ENCODE data around the gene AP2M1.

AP2M1 gene

DNA sequence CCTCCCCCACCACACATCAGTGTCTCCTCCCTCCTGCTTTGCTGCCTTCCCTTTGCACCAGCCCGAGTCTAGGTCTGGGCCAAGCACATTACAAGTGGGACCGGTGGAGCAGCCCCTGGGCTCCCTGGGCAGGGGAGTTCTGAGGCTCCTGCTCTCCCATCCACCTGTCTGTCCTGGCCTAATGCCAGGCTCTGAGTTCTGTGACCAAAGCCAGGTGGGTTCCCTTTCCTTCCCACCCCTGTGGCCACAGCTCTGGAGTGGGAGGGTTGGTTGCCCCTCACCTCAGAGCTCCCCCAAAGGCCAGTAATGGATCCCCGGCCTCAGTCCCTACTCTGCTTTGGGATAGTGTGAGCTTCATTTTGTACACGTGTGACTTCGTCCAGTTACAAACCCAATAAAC, 9.0 kb downstream of the AP2M1 start:
- DNase-seq = no peak

GRCh38 chr3:184184546-184185230, 10.0 kb downstream of the AP2M1 start:
- DNase-seq = no peak

DNA sequence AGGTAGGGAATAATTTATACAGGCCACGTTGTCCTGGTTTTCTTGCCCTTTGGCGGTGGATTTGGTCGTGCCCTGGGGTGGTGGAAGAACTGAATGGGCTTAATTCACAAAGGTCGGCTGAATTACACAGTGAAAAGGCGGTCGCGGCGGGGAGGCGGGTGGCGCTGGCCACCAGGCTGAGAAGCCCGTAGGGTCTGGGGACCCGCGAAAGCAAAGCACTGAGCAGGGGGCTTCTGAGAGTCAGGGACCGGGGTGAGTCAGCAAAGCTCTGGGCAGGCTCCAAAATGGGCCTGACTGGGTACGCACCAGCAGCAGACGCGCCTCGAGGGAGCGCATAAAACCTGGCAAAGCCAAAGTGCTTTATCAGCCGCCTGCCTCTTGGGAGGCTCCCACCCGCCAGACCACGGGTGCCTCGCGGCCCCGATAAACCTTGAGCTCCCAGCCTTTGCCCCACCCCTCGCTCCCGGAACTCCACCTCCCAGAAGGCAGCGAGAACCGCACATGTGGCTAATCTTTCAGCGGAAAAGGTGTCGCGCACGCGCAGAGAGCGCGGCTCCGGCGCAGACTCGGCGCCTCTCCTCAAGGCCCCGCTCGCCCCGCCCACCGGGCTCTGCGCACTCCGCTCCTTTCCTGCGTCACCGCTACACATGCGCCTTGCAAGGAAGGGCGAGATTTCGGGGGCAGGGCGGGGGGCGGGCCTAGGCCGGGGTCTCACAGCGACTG, 11.0 kb downstream of the AP2M1 start:
- DNase-seq = peak; percentile 98

DNA sequence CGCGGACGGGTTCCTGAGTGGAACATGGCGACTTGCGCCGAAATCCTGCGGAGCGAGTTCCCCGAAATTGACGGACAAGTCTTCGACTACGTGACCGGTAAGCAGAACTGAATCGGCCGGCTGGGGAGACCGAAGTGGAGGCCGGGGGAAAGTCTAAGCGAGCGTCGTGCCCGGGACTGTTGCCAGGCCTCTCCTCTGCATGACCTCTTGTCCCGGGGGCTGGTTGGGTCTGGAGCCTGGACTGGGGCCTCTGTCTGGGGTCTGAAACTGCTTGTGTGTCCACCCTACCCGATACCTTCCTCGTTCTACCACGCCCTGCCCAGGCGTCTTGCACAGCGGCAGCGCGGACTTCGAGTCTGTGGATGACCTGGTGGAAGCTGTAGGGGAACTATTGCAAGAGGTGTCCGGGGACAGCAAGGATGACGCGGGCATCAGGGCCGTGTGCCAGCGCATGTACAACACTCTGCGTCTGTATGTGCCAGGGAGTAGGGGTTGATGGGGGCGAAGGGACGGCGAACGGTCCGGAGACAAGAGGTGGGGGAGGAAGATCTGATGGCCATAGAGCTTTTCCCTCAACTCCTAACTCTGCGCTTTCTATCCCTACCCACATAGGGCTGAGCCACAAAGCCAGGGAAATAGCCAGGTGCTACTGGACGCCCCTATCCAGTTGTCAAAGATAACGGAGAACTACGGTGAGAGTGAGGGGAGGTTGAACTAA, 11.7 kb downstream of the AP2M1 start, which contains the start of gene ABCF3:
Gene ABCF3, plus strand, starts transcription at position 16 of the 718 bp plus-strand sequence. Its CDS starts 9 bp downstream, at position 25.
- DNase-seq = no peak

DNA sequence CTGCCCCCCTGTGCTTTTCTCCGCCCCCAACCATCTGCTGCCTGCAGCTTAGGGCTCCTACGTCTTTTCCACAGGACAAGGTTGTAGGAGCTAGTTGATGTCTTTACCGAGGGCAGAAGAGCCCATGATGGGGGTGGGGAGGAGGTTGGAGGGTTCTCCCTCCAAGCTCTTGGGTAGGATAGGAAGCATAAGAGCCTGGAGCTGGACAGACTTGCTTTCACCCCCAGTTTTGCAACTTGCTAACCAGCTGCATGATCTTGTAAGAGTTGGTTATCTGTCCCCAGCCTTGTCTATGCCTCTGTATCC, 12.2 kb downstream of the AP2M1 start:
- DNase-seq = no peak

DNA sequence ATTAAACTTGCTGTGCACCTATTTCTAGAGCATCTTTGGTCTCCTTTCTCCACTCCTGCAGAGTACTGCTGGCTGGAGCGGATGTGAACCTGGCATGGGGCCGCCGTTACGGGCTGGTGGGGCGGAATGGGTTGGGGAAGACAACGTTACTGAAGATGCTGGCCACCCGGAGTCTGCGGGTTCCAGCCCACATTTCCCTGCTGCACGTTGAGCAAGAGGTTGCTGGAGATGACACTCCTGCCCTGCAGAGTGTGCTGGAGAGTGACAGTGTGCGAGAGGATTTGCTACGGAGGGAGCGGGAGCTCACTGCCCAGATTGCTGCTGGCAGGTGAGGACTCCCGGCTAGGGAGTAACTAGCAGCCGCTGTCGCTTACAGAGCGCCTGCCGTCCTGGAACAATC, 13.4 kb downstream of the AP2M1 start:
- DNase-seq = no peak

GRCh38 chr3:184189421-184189820, 14.8 kb downstream of the AP2M1 start:
- no peak for DNase-seq

- no peak for DNase-seq
Measured at GRCh38 chr3:184192889-184193288, 18.2 kb downstream of the AP2M1 start.

- DNase-seq = no peak
Measured at GRCh38 chr3:184193991-184194539, 19.4 kb downstream of the AP2M1 start.

DNA sequence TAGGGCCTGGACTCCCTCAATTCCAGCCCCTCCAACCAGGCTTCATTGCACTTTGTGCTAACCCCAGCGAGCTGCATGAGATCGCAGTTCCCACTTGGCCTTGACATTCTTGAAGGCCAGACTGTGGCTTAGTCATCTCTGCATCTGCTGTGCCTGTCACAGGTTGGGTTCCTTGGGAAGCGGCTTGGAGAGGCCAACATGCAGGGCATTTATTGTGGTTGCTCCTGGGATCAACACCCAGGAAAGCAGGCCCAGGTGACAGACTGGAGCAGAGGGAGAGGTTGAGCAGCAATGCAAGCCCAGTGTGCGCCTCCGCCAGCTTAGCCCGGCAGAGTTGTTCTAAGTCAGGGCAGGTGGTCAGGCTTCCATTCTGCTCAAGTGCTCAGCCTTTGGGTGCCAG, 21.9 kb downstream of the AP2M1 start:
- no peak for DNase-seq

DNA sequence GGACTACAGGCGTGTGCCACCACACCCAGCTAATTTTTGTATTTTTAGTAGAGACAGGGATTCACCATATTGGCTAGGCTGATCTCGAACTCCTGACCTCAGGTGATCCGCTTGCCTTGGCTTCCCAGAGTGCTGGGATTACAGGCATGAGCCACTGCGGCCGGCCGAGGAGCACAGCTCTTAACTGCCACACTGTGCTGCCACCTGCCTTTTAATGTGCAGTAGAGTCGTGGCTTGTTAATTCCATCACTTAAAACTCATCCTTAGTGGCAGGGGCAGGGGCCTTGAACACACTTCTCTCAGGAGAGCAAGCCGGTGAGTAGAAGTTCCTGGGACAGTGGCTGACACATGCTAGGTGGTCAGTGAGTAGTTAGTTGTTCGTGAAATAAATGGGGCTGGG, 23.9 kb downstream of the AP2M1 start:
- DNase-seq = no peak

DNA sequence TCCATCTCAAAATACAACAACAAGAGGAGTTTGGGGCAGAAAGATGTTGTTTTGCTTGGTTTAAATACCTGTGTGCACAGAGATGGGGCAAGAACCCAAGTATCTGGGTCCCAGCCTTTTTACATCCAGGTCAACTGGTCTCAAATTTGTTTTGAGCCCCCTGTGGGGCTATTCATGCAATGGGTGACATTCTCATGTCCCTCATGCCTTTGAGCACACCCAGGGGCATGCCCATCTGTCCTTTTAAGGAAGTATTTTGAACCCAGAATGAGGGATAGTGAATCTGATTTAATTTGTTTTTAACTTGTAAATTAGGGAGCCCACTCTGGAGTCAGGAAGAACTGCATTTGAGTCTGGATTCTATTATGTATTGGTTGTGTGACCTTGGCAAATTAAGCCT, 26.2 kb downstream of the AP2M1 start:
- DNase-seq = no peak

- DNase-seq = no peak
Measured at GRCh38 chr3:184203526-184203925, 28.9 kb downstream of the AP2M1 start.

DNA sequence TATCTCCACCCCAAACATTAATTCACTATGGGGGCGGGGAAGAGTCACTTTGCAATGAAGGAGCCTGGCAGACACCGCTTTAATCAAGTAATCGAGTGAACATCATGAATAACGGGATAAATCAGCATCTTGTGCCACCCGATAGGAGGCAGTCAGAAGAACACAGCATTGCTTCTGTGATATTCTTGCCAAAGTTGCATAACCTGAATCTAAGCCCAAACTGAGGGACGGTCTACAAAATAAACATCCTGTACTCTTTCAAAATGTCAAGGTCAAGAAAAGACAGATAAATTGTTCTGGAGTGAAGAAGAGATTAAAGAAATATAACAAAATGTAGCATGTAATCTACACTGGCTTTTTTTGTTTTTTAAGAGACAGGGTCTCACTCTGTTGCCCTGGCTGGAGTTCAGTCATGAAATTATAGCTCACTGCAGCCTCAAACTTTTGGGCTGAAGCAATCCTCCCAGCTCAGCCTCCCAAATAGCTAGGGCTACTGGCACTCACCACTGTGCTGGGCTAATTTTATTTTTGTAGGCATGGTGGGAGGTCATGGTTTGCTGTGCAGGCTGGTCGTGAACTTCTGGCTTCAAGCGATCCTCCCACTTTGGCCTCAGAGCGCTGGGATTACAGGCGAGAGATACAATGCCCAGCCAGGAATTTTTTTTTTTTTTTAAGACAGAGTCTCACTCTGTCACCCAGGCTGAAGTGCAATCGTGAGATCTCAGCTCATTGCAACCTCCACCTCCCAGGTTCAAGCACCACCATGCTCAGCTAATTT, 34.7 kb downstream of the AP2M1 start:
- no peak for DNase-seq

DNA sequence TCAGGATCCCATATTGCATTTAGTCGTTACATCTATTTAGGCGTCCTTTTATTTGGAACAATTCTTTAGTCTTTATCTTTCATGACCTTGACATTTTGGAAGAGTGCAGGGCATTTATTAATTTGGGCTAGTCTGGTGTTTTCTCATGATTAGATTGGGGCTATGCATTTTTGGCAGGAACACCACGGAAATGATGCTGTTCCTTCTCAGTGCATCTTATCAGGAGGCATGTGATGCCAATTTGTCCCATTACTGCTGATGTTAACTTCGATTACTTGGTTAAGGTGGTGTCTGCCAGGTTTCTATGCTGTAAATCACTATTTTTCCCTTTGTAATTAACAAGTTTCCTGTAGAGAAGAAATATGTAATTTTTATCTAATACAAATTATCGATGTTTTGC, 36.6 kb downstream of the AP2M1 start:
- no peak for DNase-seq

DNA sequence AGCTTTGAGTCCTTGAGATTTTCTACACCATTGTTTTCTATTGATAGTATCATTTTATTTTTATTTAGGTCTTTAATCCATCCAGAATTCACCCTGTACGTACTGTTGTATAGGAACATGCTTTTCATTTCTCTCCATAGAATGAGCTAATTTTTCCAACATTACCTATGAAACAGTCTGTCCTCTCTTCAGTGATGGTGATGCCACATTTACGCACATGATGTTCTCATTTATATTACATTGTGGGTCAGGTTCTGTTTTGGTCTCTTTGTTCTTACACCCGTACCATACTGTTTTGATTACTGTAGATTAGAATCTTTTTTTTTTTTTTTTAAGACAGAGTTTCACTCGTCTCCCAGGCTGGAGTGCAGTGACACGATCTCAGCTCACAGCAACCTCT, 37.1 kb downstream of the AP2M1 start:
- DNase-seq = no peak

GRCh38 chr3:184218814-184219213, 44.2 kb downstream of the AP2M1 start:
- no peak for DNase-seq

- DNase-seq = no peak
Measured at GRCh38 chr3:184222521-184222920, 47.9 kb downstream of the AP2M1 start.

GRCh38 chr3:184223946-184224345, 49.3 kb downstream of the AP2M1 start:
- DNase-seq = no peak

- DNase-seq = peak; percentile 9
Measured at GRCh38 chr3:184227481-184227935, 52.9 kb downstream of the AP2M1 start.

- DNase-seq = no peak
Measured at GRCh38 chr3:184228376-184229137, 53.9 kb downstream of the AP2M1 start.

Data from NCI-H526 treated with DMSO at 0.1 percent for 48 hours (cell line).